Cardiac fibroblast (primary cell): ENCODE data around the gene CHST3.
A peak's percentile ranks its signal among the peaks of the same experiment; 100 is the strongest.
"Not testable (repeated sequence)": the region's sequence is repeated elsewhere in the genome, so short reads cannot be mapped to it uniquely, and the experiment has no call there.

Experiments
- DNase-seq, 2 donors: peaks; one replicate each; pipeline versions ENCODE4 v3.0.0 to v3.0.0-alpha.2; 2010; ENCODE audit warnings: low read depth in 2 of 2
- H3K4me3 ChIP-seq, 2 donors: replicated peaks in 1 of 2; 1 replicate in 1 of 2; 2 replicates in 1 of 2; pipeline ENCODE4 v1.5.1; 2011; ENCODE audit warnings: low read depth in 2 of 2, low read length in 2 of 2, mild to moderate bottlenecking in 2 of 2, moderate library complexity in 1 of 2
- TF ChIP-seq, protein P1 (sequence below): IDR thresholded peaks from one replicate; pipeline ENCODE4 v1.5.1; 2011; ENCODE audit warnings: low read depth, mild to moderate bottlenecking, low read length, inconsistent platforms

CHST3 gene, protein sequence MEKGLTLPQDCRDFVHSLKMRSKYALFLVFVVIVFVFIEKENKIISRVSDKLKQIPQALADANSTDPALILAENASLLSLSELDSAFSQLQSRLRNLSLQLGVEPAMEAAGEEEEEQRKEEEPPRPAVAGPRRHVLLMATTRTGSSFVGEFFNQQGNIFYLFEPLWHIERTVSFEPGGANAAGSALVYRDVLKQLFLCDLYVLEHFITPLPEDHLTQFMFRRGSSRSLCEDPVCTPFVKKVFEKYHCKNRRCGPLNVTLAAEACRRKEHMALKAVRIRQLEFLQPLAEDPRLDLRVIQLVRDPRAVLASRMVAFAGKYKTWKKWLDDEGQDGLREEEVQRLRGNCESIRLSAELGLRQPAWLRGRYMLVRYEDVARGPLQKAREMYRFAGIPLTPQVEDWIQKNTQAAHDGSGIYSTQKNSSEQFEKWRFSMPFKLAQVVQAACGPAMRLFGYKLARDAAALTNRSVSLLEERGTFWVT

DNA sequence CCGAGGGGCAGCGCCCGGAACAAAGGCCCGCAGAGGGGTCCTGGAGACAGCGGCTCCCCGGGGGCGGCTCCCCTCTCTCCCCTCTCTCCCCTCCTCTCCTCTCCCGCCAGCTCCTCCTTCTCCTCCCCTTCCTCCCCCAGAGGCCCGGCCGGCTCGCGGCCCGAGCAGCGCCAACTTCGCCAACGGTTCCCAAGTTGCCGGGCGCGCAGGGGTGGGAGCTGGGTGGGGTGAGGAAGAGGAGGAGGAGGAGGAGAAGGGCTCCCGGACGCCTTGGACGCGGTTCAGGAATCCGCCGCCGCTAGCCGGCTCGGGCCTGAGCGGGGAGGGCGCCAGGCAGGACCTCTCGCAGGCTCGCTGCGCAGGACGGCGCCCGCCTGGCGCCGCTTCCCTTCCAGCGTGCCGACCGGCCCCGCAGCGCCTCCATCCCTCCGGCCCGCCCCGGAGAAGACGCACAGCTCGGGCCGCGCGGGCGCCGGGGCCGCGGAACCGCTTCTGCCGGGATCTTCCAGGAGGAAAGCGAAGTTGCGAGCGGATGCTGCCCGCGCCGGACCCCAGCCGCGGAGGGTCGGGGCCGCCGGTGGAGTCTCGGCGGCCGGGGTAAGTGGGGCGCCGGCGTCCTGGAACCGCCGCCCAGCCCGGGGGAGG lies at the start of gene CHST3:
Gene CHST3 (plus strand): TSS at position 298 of the 645 bp plus-strand sequence. CDS start 41,448 bp downstream, outside the sequence.
- TF ChIP-seq, protein P1, sequence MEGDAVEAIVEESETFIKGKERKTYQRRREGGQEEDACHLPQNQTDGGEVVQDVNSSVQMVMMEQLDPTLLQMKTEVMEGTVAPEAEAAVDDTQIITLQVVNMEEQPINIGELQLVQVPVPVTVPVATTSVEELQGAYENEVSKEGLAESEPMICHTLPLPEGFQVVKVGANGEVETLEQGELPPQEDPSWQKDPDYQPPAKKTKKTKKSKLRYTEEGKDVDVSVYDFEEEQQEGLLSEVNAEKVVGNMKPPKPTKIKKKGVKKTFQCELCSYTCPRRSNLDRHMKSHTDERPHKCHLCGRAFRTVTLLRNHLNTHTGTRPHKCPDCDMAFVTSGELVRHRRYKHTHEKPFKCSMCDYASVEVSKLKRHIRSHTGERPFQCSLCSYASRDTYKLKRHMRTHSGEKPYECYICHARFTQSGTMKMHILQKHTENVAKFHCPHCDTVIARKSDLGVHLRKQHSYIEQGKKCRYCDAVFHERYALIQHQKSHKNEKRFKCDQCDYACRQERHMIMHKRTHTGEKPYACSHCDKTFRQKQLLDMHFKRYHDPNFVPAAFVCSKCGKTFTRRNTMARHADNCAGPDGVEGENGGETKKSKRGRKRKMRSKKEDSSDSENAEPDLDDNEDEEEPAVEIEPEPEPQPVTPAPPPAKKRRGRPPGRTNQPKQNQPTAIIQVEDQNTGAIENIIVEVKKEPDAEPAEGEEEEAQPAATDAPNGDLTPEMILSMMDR: no peak
- peak; percentile 50 to 84 for DNase-seq
- peak within 1 kb of the TSS; percentile 73 to 80 for H3K4me3 ChIP-seq

DNA sequence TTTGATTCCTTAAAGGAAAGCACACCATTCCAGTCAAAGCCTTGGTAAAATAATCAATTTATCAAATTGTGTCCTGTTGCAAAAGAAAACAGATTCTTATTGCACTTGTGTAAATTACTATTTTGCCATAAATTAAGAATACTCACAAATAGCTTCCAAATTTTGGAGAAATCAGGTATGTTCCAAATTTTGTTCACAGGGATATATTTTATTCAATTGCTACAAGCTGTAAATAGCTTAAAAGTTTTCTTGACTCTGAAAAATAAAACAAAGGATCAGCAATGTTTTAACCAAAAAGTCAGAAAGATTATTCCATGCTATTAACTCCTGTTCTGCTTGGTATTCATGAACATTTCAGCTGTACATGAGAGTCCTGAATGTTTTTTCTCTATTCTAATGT lies 47.4 kb upstream of the CHST3 start:
- DNase-seq: no peak
- TF ChIP-seq, protein P1: no peak
- H3K4me3 ChIP-seq: no peak overlapping the region

DNA sequence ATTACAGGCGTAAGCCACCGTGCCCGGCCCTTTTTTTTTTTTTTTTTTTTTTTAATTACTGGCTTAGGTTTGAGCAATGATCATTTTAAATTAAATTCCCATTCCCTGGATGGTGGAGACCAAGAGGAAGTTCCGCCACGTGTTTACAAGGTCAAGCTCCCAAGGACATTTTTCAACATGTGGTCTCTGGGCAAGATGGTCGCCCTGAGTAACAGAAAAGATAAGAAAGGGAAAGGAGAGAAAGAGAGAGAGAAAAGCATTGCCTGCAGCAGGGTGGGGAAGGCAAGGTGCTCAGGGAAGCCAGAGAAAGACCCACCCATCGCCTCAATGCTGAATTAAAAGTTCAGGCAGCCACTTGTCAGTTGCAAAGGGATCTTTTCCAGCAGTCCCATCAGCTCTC lies 45.2 kb upstream of the CHST3 start:
- TF ChIP-seq, protein P1: no peak
- no peak for DNase-seq
- H3K4me3 ChIP-seq: no peak overlapping the region

DNA sequence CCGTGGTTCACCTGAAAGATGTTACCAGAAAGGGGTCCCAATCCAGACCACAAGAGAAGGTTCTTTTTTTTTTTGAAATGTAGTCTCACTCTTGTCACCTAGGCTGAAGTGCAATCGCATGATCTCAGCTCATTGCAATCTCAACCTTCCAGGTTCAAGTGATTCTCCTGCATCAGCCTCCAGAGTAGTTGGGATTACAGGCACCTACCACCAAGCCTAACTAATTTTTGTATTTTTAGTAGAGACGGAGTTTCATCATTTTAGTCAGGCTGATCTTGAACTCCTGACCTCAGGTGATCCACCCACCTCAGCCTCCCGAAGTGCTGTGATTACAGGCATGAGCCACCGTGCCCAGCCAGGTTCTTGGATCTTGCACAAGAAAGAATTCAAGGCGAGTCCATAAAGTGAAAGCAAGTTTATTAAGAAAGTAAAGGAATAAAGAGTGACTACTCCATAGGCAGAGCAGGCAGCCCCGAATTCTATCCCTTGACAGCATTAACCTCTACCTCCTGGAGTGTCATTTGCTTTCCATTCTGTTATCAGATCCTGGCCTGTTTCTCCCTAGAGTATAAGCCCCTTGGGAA lies 44.1 kb upstream of the CHST3 start:
- DNase-seq, H3K4me3 ChIP-seq: not testable (repeated sequence)

DNA sequence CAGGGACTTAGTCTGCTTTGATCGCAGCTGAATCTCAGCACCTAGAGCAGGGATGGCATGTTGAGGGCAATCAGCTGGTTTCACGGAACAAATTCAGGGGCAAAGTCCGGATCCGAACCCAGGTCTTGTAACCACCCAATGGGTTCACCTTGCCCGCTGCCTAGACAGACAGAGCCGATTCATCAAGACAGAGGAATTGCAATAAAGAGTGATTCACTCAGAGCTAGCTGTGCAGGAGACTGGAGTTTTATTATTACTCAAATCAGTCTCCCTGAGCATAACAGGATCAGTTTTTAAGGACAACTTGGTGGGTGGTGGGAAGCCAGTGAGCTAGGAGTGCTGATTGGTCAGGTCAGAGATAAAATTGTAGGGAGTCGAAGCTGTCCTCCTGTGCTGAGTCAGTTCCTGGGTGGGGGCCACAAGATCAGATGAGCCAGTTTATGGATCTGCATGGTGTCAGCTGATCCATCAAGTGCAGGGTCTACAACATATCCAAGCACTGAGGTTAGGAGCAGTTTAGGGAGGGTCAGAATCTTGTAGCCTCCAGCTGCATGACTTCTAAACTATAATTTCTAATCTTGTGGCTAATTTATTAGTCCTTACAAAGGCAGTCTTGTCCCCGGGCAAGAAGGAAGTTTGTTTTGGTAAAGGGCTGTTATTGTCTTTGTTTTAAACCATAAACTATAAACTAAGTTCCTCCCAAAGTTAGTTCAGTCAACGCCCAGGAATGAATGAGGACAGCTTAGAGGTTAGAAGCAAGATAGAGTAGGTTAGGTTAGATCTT lies 43.5 kb upstream of the CHST3 start:
- TF ChIP-seq, protein P1: no peak
- no peak overlapping the region for H3K4me3 ChIP-seq
- peak; percentile 35 to 38 for DNase-seq

DNA sequence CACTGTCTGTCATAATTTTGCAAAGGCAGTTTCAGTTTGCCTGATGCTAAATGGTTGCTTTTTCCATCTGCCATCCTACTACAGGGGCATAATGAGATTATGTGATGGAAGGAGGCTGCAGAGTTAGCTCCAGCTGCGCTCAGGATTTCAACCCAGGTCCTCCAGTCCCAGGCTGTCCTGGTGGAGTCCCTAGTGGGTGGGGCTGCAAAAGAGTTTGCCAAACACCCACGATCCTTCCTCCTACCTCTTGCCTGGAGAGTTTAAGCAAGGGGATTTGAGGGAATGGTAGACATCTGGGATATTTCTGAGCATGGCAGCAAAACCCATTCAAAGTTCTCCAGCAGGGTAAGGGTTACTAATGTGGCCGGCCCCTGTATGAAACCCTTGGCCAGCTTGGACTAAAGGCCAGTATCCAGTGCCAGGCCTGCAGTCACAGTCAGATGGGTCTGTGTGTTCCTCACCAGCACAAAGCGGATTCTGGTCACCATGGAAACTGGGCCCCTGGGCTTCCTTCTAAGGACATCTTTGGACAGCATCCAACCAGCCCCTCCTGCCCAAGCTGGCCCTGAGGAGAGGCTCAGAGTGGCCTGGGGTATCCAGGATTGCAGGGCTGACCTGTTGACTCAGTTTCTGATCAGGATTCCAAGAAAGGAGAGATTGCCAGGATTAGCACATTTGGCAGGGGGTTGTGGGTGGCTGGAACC lies 42.7 kb upstream of the CHST3 start:
- peak in 1 of 2 donors; percentile 88 for DNase-seq
- TF ChIP-seq, protein P1: no peak
- no peak overlapping the region for H3K4me3 ChIP-seq
